Stimulated activated CD4-positive, alpha-beta T cell treated with anti-CD3 and anti-CD28 coated beads, Interleukin-4, amount 100 ng/mL, for 24 hours (primary cell): ENCODE data around the gene ZNF888.
"Not testable (repeated sequence)": the region's sequence is repeated elsewhere in the genome, so short reads cannot be mapped to it uniquely, and the experiment has no call there.

Source experiments
- DNase-seq: peaks from one replicate; pipeline ENCODE4 v3.0.0-alpha.2; 2020

Gene ZNF888

GRCh38 chr19:52922841-52923777 is at the start of gene ZNF888:
Gene ZNF888 (minus strand): TSS chr19:52923428. CDS start chr19:52917873, 5,555 bp downstream.
- DNase-seq: peak; percentile 77

- no peak for DNase-seq
Observed at GRCh38 chr19:52967772-52968171, 44.5 kb upstream of the ZNF888 start.

GRCh38 chr19:52963247-52963618 is 40.0 kb upstream of the ZNF888 start:
- DNase-seq: no peak

- DNase-seq: peak; percentile 99
Observed at GRCh38 chr19:52962394-52963246, 39.4 kb upstream of the ZNF888 start, which contains the start of gene ZNF816. Gene ZNF816 (minus strand): TSS chr19:52962881. CDS start chr19:52956089, 6,792 bp downstream.

GRCh38 chr19:52961981-52962380 is 38.8 kb upstream of the ZNF888 start:
- no peak for DNase-seq

- no peak for DNase-seq
Observed at GRCh38 chr19:52959613-52960295, 36.5 kb upstream of the ZNF888 start.

GRCh38 chr19:52957591-52957990 is 34.4 kb upstream of the ZNF888 start:
- no peak for DNase-seq

GRCh38 chr19:52956917-52957316 is 33.7 kb upstream of the ZNF888 start:
- no peak for DNase-seq

GRCh38 chr19:52949422-52949821 is 26.2 kb upstream of the ZNF888 start:
- DNase-seq: no peak

GRCh38 chr19:52948025-52948770 is 25.0 kb upstream of the ZNF888 start:
- no peak for DNase-seq

- no peak for DNase-seq
Observed at GRCh38 chr19:52946322-52947310, 23.4 kb upstream of the ZNF888 start.

- no peak for DNase-seq
Observed at GRCh38 chr19:52945652-52946321, 22.6 kb upstream of the ZNF888 start.

- DNase-seq: not testable (repeated sequence)
Observed at GRCh38 chr19:52944703-52945493, 21.7 kb upstream of the ZNF888 start.

GRCh38 chr19:52943884-52944643 is 20.8 kb upstream of the ZNF888 start:
- DNase-seq: no peak

- DNase-seq: no peak
Observed at GRCh38 chr19:52943134-52943883, 20.1 kb upstream of the ZNF888 start.

- peak; percentile 92 for DNase-seq
Observed at GRCh38 chr19:52942386-52943133, 19.3 kb upstream of the ZNF888 start.

- DNase-seq: peak; percentile 8
Observed at GRCh38 chr19:52941941-52942385, 18.7 kb upstream of the ZNF888 start.
